Measurements from ENCODE around the gene TNRC18.

GRCh38 chr7:5360451-5360850, 63.2 kb downstream of the TNRC18 start:
- TF ChIP-seq, protein P1, sequence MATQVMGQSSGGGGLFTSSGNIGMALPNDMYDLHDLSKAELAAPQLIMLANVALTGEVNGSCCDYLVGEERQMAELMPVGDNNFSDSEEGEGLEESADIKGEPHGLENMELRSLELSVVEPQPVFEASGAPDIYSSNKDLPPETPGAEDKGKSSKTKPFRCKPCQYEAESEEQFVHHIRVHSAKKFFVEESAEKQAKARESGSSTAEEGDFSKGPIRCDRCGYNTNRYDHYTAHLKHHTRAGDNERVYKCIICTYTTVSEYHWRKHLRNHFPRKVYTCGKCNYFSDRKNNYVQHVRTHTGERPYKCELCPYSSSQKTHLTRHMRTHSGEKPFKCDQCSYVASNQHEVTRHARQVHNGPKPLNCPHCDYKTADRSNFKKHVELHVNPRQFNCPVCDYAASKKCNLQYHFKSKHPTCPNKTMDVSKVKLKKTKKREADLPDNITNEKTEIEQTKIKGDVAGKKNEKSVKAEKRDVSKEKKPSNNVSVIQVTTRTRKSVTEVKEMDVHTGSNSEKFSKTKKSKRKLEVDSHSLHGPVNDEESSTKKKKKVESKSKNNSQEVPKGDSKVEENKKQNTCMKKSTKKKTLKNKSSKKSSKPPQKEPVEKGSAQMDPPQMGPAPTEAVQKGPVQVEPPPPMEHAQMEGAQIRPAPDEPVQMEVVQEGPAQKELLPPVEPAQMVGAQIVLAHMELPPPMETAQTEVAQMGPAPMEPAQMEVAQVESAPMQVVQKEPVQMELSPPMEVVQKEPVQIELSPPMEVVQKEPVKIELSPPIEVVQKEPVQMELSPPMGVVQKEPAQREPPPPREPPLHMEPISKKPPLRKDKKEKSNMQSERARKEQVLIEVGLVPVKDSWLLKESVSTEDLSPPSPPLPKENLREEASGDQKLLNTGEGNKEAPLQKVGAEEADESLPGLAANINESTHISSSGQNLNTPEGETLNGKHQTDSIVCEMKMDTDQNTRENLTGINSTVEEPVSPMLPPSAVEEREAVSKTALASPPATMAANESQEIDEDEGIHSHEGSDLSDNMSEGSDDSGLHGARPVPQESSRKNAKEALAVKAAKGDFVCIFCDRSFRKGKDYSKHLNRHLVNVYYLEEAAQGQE (IDR thresholded peaks at IDR 0.05; ENCODE audit: borderline replicate concordance): no peak
- no peak for TF ChIP-seq TAF1 (IDR thresholded peaks at IDR 0.05; ENCODE audit: low read depth)
